GM12864 (cell line): Measurements from ENCODE around the gene ATP1A3.
A peak's percentile ranks its signal among the peaks of the same experiment; 100 is the strongest.
"Not testable (repeated sequence)": the region's sequence is repeated elsewhere in the genome, so short reads cannot be mapped to it uniquely, and the experiment has no call there.

Source experiments
- DNase-seq: peaks from one replicate; pipeline ENCODE4 v3.0.0-alpha.2; 2011; ENCODE audit warnings: low read depth
- H3K4me3 ChIP-seq: 2 replicates; pipeline ENCODE4 v1.5.1; 2011; ENCODE audit warnings: mild to moderate bottlenecking, low read depth, low read length, control low read depth
- CTCF ChIP-seq: IDR thresholded peaks from 2 replicates; pipeline ENCODE4 v1.5.1; 2011; ENCODE audit warnings: low read depth, mild to moderate bottlenecking, moderate library complexity, low read length, control low read depth, inconsistent platforms; ENCODE audit errors: missing control alignments

Gene ATP1A3

GRCh38 chr19:41993612-41994483 lies at the start of gene ATP1A3:
ATP1A3 (minus strand) TSS chr19:41994230; CDS start chr19:41994076, 154 bp downstream.
- no peak for DNase-seq
- TF ChIP-seq CTCF = no peak
- H3K4me3 ChIP-seq = peak within 1 kb of the TSS; percentile 27

DNA sequence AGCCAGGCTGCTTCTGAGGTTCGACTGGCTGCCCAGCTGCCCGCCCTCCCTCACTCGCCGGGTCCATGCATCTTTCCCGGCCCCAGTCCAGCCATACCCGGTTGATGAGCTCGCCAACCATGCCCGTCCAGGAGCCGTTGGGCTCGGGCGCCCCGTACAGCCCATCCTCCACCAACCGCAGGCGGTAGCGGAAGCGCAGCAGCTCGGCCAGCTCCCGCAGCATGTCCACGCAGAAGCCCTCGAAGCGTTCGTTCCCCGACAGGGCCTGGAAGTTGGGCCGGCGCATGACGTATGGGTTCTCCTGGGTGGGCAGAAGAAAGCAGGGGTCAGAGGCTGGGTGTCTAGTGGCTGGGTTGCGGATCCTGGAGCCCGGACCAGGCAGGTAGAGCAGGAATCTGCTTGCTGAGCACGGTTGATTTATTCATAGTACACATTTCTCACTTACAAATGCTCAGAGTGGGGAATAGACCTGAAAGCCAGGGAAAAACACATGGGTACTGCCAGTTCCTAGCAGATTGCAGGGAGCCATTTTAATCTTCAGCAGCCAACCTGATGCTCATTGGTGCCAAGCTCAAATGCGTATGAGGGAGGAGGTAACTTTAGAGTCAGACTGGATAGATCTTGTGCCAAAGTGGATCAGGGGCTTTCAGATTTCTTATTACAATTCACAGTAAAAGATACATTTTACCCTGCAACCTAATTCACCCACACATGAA lies 48.6 kb upstream of the ATP1A3 start:
- no peak for DNase-seq
- TF ChIP-seq CTCF = no peak

GRCh38 chr19:42040491-42040890 lies 46.5 kb upstream of the ATP1A3 start:
- not testable (repeated sequence) for H3K4me3 ChIP-seq, DNase-seq

More for the DNA sequence above, 48.6 kb upstream of the ATP1A3 start:
- H3K4me3 ChIP-seq = no peak overlapping the region

DNA sequence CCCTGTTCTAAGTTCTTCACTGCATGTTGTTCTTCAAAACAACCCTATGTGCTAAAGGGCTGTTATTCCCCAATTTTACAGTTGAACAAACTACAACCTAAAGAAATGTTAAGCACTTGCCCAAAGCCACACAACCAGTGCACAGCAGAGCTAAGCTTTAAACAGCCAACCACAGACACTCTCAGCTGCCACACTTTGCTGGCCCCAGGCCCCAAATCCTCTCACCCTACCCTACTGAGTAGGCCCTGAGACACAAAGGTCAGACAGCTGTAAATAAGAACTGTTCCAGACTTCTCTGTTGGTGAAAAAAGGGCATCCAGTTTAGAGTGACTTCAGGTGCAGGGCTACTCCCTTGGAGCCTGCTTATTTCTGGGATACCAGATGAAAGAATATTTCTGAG lies 46.0 kb upstream of the ATP1A3 start:
- no peak overlapping the region for H3K4me3 ChIP-seq
- no peak for TF ChIP-seq CTCF
- no peak for DNase-seq

DNA sequence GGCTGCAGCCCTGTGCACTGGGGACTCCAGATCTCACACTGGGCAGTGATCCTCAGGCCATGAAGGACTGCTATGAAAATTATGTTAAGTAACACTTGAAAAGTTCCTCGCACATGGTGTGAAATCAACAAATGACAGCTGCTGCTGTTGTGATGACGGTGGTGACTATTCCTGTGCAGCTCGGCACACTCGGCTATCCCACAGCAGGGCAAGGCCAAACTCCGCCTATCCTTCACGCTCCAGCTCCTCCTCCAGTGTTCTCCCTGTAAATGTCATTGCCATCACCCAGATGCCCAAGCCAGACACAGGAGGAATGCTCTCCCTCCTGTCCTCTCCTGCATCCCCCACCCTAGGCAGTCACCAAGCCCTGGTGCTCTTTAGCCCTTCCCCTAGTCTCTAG lies 44.6 kb upstream of the ATP1A3 start:
- no peak for DNase-seq
- no peak for TF ChIP-seq CTCF
- no peak overlapping the region for H3K4me3 ChIP-seq

DNA sequence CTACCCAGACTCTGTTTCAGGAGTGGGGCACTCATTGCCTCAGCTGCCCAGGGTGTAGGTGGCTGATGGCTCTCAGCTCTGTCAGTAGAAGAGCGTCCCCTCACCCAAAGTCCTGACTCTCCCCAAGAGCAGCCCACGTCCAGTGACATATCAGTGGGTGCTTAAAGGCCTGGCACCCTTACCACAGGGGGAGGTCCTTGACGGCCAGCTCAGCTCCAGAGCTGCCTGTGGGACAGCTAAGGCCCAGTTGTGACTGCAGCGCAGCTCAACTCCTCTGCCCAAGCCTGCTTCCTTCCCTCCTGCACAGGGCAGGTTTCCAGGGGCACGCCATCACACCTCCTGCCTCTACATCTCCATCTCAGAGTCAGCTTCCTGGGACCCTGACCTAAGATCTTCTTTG lies 43.6 kb upstream of the ATP1A3 start:
- no peak for DNase-seq
- H3K4me3 ChIP-seq = no peak overlapping the region

More for the DNA sequence above, 43.6 kb upstream of the ATP1A3 start:
- no peak for TF ChIP-seq CTCF
